Limb (tissue), 2 donors: Measurements from ENCODE around the gene CDH4.
A peak's percentile ranks its signal among the peaks of the same experiment; 100 is the strongest.
"Not testable (repeated sequence)": the region's sequence is repeated elsewhere in the genome, so short reads cannot be mapped to it uniquely, and the experiment has no call there.

Experiments
- DNase-seq, 2 donors: peaks; one replicate each; pipeline ENCODE4 v3.0.0-alpha.2; 2016; ENCODE audit errors: extremely low spot score in 2 of 2

Gene CDH4

DNA sequence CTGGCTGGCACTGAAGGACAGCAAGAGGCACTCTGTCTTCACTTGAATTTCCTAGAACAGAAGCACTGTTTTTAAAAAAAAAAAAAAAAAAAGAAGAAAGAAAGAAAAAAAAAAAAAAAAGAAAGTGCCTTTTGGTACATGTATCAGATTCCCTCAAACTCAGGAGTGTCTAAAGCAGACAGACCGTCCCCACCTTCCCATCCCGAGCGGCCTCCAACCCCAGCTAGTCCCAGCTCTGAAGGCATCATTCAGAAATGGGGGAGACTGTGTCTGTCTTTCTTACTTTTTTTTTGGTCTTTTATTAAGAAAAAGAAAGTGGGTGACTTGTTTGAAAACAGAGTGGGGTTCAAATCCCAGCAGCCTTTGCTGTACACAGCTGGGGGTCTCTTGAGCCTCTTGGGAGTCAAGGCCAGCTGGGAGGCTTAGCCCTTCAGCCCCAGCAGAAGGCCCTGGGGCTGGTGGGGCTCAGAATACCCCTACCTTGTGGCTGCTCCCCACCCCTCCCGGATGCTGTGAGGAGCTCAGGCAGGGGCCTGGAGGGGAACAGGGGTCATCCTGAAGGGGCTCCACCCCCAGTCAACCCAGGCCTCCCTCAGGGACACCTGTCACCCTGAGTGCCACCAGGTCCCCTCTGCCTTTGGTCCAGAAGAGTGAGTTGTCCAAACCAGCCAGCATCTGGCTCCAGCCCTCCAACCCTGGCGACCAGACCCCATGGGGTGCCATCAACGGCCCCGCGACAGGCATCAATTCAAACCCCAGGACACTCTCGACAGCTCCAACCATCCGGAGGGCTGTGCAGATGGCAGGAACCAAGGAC lies 685.3 kb downstream of the CDH4 start:
- DNase-seq, result no peak

DNA sequence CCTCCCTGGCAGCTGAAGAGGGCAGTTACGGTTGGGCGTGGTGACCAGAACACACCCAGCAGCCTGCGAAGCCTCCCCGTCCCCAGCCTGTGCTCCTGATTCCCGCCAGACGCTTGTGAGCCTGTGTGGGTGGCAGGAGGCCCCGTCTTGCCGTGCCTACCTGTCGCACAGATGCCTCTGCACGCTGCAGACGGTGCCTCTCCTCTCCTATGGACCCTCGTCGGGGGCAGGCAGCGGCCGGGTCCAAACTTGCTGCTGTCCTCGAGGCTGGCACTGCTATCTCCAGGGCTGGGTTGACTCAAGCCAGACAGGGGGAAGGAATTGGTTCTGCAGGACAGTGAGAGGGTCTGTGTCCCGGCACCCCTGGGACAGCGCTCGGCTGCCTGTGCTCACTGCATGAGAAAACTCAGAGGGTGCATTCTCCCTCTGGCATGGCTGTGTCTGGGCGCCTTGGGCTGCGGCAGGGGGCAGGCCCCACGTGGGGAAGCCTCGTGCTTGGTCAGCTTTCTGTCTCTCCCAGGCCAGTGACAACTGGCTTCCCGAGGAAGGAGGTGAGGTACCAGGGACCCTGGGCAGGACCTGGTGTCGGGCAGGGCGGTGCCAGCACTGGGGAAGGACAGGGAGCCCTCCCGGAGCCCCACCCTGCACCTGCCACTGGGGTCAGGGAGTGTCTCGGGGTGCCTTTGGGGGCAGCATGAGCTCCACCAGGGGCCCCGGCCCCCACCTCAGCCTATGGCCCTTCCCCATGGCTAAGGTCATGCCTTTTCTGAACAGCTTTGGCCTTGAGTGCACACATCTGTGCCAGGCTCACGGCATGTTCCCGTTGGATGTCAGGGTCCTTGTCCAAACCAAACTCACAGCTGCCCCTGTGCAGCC lies 686.1 kb downstream of the CDH4 start:
- DNase-seq, result no peak

DNA sequence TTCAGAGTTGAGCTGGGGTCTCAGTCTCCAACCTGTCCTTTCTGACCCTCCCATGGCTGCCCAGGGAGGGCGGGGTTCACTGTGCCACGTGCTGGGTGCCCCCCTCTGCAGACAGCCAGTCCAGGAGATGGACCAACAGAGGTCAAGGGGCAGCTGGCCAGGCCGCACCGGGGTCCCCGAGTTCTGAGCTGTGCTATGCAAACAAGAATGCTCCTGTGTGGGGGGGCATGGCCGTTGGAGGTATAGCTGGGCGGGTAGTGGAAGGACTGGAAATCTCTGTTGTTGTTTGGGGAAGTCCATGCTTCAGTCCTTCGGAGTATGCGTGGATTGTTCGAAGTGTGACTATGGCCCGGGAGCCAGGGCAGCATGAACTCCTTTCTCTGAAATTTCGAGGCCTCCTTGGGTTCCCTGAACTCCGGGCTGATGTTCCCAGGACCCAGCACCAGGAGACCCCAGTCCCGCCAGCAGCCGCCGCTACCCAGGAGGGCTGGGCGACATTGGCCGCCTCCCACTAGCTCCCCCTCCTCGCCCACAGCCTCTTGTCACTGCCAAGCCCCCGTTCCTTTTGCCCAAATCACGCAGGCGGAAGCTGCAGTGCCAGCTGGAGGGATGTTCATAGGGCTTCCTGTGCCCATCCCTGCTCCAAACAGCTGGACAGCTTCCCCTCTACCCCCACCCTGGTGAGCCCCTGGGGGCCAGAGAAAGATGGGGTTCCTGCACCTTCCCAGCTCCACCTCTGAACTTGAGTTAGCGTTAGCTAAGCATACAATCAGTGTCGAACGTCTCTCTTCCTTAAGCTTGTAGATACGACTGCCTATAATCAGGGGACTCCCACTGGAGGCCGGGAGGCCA lies 687.0 kb downstream of the CDH4 start:
- no peak for DNase-seq

DNA sequence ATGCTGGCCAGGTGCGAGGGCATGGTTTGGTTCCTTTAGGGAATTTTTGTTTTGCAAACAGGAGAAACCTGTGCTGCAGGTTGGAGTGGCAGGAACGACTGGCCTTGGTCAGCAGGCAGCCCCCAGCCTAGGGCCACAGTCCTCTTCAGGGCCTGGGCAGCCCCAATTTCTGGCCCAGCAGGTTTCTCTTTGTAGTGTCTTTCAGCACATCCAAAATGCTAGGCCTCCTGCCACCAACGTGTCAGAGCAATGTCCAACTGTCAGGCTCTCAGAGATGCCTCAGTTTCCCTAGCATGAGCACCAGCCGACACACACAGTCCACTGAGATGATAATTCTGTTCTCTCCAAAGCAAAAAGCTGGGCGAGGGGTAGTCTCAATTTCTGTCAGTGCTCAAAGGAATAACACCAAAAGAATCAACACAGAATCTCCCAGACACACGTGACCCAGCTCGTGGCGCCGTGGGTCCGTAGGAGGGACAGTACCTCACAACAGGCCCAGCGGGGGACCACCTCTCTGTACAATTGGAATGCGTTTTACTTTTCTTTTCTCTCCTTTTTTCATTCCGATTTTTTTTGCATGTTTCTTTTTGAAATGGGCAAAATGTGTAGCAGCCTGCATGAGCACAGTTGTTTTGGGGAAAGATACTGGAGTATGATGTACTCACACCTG lies 687.8 kb downstream of the CDH4 start:
- no peak for DNase-seq

DNA sequence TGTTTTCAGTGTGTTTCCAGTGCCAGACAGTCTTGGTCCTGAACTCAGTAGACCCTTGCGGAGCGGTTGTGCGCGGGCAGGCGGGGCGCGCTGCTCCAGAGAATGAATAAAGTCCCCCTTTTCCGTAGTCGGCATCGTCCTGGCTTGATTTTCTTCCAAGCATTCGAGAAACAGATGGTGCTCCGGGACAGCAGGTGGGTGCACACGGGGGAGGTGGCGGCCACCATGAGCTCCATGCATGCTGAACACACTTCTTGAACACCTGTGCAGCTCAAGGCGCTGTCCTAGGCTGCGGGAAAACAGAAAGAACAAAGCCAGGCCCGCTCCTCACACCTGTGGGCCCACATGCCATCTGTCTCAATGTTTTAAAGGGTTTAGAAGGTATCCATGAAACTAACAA lies 688.4 kb downstream of the CDH4 start:
- no peak for DNase-seq

DNA sequence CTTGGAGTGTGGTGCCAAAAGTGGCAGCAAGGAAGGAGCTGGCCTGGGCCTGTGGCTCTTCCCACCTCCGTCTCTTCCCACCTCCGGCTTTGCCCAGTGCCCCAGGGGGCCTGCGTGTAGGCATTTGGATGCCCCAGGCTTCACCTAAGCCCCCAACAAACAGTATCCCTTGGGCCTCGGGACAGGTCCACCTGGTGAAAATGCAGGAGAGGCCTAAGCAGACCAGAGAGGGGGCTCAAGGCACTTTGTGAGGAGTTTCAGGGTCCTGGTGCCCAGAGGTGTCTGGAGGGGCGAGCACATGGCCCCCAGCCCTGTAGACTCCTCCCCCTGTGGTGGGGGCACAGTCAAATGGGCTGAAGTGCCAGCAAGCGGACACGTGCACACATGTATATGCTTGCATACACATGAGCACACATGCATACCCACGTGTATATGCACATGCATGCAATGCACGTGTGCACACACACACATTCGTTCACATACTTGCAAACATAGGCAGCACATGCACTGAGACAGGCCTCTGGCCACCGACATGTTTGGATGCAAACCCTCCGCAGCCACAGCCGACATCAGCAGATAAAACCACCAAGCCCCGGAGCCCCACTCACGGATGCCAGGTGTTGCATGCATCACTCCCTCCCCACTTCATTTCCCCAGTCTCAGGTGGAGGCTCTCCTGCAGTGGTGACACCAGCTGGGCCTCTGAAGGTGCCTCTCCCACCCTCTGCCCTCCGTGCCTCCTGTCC lies 689.1 kb downstream of the CDH4 start:
- no peak for DNase-seq

DNA sequence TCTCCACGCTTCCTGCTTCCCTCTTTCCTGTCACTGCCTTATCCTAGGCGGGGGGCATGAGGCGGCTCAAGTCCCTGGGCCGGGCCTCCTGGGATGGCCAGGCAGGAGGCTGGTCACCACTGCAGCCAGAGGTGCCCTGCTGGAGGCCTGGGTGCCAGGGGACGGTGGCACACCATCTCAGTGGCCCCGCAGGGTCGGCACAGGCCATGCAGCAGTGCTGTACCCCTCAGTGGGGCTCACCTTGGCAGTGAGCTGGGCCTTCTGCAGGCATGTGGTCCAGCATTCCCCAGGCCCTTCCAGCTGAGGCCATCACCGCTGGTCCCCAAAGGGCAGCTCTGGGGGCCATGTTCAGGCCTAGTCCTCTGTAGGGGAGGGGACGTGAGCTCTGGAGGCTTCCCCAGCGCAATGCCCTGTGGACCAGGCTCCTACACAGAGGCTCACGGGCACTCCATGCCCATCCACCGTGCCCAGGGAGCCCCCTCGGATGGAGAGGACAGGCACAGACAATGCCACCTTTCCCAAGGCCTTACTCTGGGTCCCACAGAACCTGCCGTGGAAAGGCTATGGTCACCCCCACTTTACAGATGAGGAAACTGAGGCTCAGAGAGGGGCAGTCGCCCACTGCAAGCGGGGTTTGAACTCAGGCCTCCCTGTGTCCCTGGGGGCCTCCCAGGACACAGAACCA lies 689.8 kb downstream of the CDH4 start:
- no peak for DNase-seq

DNA sequence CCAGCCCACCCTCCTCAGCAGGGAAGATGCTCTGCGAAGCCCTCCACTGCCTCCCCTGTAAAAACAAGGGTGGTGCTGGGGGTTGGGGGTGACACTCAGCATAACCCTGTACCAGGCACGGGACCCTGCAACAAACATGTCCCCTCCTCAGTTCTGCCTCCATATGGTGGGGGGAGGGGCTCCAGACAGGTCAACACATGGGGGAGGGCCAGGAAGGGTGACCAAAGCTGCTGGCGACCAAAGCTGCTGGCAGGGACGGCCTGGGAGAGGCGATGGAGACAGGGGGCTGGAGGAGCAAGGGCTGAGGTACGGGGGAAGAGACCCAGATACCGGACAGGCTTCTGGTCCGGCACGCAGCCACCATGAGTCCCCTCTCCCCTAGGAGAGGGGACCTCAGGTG lies 690.5 kb downstream of the CDH4 start:
- DNase-seq, result no peak

DNA sequence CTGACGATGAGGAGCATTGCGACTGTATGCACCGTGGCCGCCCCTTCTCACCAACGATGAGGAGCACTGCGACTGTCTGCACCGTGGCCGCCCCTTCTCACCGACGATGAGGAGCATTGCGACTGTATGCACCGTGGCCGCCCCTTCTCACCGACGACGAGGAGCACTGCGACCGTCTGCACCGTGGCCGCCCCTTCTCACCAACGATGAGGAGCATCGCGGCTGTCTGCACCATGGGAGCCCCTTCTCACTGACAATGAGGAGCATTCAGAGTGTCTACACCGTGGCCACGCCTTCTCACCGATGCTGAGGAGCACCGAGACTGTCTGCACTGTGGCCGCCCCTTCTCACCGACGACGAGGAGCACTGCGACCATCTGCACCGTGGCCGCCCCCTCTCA lies 692.9 kb downstream of the CDH4 start:
- DNase-seq, result not testable (repeated sequence)

DNA sequence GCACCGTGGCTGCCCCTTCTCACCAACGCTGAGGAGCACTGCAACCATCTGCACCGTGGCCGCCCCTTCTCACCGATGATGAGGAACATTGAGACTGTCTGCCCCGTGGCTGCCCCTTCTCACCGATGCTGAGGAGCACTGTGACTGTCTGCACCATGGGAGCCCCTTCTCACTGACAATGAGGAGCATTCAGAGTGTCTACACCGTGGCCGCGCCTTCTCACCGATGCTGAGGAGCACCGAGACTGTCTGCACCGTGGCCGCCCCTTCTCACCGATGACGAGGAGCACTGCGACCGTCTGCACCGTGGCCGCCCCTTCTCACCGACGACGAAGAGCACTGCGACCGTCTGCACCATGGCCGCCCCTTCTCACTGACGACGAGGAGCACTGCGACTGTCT lies 693.4 kb downstream of the CDH4 start:
- not testable (repeated sequence) for DNase-seq

DNA sequence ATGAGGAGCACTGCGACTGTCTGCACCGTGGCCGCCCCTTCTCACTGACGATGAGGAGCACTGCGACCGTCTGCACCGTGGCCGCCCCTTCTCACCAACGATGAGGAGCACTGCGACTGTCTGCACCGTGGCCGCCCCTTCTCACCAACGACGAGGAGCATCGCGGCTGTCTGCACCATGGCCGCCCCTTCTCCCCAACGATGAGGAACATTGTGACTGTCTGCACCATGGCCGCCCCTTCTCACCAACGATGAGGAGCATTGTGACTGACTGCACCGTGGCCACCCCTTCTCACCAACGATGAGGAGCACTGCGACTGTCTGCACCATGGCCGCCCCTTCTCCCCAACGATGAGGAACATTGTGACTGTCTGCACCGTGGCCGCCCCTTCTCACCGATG lies 696.0 kb downstream of the CDH4 start:
- DNase-seq, result not testable (repeated sequence)

DNA sequence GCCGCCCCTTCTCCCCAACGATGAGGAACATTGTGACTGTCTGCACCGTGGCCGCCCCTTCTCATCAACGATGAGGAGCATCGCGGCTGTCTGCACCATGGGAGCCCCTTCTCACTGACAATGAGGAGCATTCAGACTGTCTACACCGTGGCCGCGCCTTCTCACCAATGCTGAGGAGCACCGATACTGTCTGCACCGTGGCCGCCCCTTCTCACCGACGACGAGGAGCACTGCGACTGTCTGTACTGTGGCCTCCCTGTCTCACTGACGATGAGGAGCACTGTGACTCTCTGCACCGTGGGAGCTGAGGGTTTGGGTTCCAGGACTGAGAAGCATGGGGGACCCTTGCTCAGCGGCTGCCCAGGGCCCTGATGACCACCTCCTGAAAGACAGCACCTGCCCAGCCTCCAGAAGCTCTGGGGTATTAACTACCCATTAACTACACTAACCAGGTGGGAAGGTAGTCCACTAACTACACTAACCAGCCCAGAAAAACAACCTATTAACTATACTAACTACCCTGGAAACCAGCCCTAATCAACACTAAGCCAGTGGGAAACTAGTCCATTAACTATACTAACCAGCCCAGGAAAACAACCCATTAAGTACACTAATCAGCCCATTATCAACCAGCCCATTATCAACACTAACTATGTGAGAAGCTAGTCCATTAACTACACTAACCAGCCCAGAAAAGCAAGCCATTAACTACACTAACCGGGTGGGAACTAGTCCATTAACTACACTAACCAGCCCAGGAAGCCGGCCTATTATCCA lies 696.7 kb downstream of the CDH4 start:
- no peak for DNase-seq

DNA sequence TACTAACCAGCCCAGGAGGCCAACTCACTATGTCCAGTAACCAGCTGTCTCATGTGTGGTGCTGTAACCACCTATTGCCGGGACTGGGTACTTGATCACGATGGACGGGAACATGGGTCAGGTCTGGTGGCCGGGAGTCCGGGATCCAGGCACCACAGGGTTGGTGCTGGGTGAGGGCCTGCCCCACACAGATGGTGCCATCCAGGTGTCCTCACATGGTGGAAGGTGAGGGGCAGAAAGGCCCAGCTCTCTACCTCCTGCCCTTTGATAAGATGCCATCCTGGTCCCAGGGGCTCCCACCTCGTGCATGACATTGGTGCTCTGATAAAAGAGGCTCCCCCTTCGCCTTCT lies 697.3 kb downstream of the CDH4 start:
- no peak for DNase-seq

DNA sequence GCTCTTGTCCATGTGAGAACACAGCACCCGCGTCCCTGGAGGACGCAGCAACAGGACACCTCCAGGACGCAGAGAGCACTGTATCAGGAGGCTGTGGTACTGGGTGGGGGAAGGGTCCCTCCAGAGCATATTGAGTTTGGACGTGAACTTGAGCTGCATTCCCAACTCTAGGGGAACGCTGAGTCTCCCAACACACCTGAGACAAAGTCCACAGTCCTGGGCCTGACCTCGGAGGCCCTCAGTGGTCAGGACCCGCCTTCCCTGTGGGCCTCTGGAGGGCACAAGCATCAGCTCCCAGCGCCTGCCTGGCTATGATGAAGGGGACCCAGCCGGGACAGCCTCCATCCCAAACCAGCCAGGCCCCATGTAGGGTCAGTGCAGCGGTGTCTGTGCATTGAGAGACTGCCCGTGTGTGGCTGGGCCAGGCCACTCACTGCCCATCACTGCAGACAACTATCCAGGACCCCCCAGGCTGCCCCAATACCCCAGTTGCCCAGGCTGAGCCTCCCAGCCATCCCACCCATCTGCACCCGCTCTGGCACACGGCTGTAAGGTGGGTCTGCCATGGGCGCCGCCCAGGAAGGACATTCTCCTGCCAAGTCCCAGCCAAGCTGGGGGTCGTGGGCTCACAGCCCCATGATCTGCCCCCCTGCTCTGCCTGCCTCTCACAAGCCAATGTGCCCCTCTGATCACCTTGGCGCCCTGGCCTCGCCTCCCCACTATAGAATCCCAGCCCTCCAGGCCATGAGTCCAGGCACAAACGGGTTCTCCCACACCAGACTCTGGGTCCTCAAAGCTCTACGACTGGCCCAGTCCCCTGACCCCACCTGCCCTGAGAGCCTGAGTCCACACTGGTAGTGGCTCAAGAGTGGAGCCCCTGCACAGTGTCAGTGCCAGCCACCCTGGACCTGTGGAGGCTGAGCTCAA lies 697.9 kb downstream of the CDH4 start:
- peak in 1 of 2 donors; percentile 20 for DNase-seq

DNA sequence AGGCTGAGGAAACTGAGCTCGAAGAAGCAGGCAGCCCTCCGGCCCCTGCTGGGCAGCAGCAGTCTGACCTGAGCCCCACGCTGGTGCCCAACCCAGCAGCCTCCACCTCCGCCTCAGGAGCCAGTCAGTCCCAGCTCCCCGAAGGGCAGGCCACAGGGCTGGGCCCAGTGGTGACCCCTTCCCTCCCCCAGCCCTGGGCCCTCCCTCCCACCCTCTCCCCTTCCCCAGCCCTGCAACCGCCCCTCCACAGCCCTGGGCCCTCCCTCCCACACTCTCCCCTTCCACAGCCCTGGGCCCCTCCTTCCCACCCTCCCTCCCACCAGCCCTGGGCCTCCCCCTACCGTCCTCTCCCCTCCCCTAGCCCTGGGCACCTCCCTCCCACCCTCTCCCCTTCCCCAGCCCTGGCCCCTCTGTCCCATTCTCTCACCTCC lies 698.6 kb downstream of the CDH4 start:
- peak in 1 of 2 donors; percentile 25 for DNase-seq

DNA sequence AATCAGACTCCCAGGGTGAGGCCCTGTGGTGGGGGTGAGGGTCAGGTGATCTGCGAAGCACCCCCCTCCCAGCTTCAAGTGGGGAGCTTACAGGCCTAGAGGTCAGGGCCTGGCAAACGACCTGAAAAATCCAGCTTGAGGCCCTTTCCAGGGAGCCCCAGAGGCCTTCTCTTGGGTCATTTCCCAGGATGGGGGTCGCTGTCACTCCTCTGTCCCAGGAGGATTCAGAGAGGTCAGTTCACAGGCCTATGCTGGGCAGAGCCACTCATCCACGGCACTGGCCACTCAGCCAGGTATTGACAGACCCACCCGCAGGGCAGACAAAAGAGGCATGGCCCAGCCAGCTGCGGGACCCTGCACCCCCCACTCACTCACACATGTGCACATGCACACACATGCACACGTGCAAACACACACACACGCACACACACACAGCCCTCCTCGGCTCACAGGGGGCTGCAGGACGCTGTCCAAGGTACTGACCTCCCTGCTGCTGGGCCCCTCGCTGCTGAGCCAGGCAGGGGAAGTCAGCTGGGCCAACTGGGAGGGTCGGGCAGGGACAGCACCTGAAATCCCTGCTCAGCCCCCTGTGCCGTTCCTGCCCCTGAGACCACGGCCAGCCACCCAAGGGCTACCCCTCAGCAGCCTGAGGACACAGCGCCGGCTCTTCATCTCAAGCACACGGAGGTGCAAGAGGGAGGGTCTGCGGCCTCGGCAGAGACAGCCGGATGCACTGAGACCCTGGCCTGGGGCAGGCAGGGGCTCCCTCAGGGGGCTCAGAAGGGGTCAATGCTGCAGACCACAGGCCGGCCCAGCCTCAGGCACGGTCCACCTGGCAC lies 699.9 kb downstream of the CDH4 start:
- DNase-seq, result peak; percentile 45 to 85
